SU-DHL-6 (cell line): ENCODE data around the gene NAPSA.

Experiments used
- CTCF ChIP-seq: fragments of 200-600 bp; sonication (generic); IDR thresholded peaks from one replicate; pipeline ENCODE4 v1.5.1; 2017; ENCODE audit warnings: antibody characterized with exemption, mild to moderate bottlenecking, low read length, moderate library complexity; ENCODE audit not compliant: insufficient read depth, poor library complexity, severe bottlenecking
- EZH2phosphoT487 ChIP-seq: fragments of 200-600 bp; sonication (generic), shearing (Covaris generic); conservative IDR thresholded peaks from 2 replicates; pipeline ENCODE4 v1.6.1; 2018; ENCODE audit warnings: mild to moderate bottlenecking, antibody characterized with exemption, low read length, moderate library complexity, mixed read lengths

GRCh38 chr19:50394017-50394416 lies 28.6 kb upstream of the NAPSA start:
- no peak for TF ChIP-seq CTCF
- TF ChIP-seq EZH2phosphoT487, result no peak
